ENCODE results near the gene EIF4B.

DNA sequence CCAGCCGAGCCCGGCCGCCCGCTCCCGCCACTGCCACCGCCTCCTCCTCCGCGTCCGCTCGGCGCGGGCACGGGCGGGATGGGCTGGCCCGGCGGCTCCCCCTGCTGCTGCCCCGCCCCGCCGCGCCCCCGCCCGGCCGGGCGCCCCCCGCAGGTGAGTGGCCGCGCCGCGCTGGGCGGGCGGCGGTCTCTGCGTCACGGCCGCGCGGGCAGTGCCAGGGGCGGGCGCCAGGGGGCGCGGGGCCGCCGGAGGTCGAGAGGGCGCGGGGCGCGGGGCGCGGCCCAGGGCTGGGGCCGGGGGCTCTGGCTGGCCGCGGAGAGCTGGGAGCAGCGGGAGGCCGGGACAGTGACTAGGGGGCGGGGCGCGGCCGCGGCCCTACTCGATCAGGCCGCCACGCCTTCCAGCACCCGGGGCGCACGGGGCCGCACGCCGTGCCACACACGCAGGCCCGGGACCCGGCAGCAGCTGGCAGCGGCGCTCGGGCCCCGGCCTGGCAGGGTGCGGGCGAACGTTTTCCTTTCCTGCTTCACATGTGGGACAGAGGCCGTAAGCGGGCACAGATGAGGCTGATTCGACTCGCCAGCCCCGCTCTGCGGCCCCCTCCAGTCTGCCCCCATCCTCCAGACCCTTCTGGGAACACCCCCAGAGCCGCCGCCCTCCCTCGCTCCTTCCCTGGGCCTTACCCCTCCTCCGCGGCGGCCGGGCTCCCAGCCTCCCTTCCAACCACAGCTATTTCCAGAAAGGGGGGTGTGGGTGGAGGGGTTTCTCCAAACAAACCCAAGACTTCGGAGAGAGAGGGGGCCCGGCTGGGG, 41.2 kb downstream of the EIF4B start:
- TF ChIP-seq, protein P1, sequence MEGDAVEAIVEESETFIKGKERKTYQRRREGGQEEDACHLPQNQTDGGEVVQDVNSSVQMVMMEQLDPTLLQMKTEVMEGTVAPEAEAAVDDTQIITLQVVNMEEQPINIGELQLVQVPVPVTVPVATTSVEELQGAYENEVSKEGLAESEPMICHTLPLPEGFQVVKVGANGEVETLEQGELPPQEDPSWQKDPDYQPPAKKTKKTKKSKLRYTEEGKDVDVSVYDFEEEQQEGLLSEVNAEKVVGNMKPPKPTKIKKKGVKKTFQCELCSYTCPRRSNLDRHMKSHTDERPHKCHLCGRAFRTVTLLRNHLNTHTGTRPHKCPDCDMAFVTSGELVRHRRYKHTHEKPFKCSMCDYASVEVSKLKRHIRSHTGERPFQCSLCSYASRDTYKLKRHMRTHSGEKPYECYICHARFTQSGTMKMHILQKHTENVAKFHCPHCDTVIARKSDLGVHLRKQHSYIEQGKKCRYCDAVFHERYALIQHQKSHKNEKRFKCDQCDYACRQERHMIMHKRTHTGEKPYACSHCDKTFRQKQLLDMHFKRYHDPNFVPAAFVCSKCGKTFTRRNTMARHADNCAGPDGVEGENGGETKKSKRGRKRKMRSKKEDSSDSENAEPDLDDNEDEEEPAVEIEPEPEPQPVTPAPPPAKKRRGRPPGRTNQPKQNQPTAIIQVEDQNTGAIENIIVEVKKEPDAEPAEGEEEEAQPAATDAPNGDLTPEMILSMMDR (conservative IDR thresholded peaks at IDR 0.05; ENCODE audit: low read depth, low read length): no peak
- TF ChIP-seq EZH2 (IDR thresholded peaks at IDR 0.05; ENCODE audit: borderline replicate concordance, low read depth, low read length, poor library complexity, severe bottlenecking): no peak

Data from A673 (cell line).